ENCODE results near the gene FAM3A.

FAM3A gene

GRCh38 chrX:154458116-154458953, 57.7 kb downstream of the FAM3A start, which contains the start of gene PLXNA3:
Gene PLXNA3 (plus strand): TSS chrX:154458281. CDS start chrX:154460184, 1,903 bp downstream.
- peak; percentile 48 for DNase-seq

- DNase-seq, result peak; percentile 76
Observed at GRCh38 chrX:154457491-154458115, 58.4 kb downstream of the FAM3A start.
